ENCODE data around the gene TRIL.

TRIL gene

DNA sequence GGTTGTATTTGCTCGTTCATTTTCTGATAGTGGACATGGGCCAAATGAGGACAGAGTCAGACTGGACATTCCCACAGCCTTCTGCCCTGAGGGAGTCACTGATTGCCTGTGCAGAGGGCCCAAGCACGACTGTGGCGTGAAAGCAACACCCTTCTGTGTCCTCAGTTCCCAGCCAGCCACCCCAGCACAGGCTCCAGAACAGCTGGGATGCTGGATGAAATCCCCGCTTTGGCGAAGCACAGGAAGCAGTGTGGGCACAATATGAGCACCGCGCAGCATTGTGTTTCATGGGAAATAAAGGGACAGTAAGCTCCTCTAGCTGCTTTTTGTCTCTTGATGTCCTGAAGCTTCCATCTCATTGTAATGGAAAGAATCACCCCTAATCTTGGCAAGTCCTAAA is 20.5 kb downstream of the TRIL start:
- no peak for DNase-seq

DNA sequence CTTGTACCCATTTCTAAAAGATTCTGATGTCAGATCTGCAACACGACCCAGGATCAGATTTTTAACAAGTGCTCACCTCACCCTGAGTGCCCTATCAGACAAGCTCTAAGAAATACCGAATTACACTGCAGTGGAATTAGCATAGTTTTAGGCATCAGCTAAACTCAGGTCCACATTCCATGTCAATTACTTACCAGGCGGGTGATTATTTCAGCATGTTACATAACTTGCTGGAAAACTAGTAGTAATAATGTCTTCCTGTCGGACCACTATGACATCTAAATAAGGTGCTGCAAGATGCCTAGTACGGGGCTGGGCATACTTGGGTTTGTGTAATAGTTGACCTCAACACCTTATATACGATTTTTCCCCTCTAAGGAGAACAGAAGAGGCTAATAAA is 21.0 kb downstream of the TRIL start:
- DNase-seq = no peak

DNA sequence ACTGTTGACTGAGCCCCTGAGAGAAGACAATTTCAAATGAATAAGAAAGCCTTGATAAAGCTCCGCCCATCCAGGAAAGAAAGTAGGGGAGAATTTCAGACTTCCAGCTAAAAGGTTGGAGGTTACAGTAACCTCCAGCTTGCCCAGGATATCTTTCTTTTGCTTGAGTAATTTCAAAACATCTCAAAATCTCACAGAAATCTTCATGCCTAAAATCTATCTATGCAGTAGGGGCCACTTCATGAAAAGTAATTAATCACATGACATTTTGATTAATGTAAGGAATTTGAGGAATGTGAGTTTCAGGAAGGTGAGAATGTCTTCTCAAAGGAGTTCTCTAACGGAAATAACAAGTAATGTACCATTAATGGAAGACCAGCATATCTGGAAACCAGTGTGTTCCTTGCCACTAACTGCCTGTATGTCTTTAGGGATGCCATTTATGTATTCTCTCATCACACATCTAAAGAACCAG is 24.2 kb downstream of the TRIL start:
- no peak for DNase-seq

DNA sequence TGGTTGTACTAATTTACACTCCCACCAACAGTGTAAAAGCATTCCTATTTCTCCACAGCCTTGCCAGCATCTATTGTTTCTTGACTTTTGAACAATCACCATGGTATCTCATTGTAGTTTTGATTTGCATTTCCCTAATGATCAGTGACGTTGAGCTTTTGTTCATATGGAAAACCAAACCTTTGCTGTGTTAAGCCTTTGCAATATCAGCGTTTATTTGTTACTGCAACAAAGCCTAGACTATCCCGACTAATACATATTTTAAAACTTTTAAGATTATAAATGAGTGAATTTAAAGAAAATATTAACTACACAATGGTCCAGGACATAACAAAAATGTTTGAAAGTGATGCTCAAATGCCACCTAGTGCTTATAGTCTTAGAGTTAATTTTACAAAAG is 26.6 kb downstream of the TRIL start:
- no peak for DNase-seq

DNA sequence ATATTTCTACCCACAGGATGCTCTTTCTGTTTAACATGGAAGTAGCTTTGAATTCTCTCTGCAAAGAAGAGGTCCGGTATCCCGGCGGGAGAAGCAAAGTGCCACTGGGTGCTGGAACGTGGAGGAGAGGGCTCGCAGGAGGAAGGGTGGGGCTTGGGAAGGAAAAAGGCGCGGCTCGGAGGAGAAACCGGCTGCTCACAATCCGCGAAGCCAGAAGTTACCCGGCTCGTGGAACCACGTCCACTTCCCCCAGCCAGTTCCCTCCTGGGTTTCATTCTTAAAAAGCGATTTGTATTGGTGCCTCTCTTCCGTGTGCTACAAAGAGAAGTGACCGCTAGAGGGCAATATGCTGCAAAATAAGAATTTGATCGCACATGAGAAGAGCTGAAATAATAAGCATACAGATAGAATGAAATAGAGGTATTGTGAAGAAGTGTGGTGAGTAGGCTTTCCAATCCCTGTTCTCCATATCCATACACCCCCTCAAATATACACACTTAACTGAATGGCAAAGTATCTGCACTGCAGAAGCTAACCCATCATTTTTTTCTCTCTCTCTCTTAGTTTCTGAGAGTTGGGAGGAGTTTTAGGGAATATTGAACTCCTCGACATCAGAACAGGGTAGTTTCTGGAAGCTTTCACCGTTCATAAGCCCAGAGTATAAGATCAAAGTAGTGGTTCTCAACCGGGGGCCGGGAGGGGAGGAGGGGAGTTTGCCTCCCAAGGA is 31.1 kb downstream of the TRIL start:
- peak in 5 of 6 experiments; percentile 21 to 69 (median 42) for DNase-seq

DNA sequence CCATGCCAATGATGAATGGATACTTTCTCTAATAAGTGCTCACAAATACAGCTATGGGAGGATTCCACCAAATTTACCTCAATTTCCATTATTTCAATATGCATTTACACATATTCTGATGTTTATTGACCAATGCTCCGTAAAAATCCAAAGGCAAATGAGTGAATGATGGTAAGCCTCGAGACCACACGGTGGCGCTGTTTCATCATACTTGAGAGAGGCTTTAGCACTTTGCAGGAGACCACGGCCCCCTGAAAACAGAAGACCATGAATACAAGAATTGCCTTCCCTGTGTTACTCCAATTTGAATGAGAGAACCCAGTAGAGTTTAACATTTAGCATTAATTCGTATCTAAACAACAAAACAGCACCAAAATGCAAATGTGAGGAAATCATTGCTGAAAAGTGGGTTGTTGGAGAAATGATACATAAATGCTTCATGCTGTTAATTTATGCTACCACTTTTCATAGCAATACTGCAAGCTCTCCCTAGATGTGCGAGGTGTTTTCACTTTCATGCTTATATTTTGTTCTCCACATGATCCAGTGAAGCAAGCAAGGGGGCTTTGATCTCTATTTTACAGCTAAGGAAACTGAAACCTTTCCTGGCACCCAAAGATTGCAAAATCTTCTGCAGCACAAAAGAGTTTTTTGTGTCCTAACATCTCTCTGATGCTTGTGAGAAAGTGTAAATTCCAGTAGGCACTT is 35.4 kb downstream of the TRIL start:
- peak; percentile 18 to 64 (median 38) for DNase-seq

DNA sequence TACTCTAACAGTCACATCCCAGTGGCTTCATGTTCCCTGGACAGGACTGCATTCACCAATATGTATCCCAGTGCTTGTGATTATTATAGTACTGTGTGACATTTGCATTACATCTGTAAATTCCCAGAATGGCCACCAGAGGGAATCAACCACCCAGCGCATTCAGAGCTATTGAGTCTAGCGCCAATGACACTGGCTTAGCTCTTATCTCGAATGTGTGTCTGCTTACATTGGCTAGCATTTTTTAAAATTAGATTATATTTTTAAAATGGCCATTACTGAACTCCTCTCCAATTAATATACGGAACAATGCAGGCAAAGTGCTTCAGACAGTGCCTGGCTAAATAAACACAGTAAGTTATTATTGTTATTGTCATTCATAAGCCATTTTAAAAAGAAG is 36.3 kb downstream of the TRIL start:
- DNase-seq = peak in 4 of 6 experiments; percentile 13 to 39 (median 22)

DNA sequence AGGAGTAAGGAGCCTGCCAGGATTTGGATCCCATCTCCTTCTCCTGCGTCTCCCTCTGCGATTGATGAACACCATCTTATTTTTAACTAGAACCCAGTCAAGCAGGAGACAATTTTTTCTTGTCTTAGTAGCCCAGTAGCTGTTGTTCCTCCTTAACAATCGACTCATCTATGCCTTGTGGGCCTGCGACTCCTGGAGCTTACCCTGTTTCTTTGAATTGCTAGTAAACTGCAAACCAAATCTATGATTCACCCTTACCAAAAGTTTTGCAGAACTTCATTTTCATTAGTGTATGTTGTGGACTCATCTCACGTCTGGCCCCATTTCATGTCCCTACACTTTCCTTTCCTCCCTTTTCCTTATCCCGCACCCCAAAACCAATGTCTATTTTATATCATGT is 37.7 kb downstream of the TRIL start:
- DNase-seq = no peak

DNA sequence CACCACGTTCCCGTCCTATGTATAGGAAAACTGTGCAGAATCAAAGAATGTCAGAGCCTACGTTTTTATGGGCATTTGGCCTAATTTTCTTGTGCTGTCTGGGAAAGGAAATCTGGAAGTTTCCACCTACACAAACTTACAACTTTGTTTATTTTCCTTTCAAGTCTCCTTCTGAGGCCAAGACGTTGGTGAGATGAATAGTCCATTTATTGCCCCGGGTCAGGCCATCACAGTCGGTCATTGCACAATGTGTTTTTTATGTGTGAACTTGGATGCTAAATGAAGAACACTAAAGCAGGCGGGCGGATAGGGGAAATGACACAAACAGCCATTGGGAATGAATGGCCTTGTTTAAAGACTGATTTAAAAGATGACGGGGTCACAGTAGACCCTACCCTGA is 38.6 kb downstream of the TRIL start:
- no peak for DNase-seq

DNA sequence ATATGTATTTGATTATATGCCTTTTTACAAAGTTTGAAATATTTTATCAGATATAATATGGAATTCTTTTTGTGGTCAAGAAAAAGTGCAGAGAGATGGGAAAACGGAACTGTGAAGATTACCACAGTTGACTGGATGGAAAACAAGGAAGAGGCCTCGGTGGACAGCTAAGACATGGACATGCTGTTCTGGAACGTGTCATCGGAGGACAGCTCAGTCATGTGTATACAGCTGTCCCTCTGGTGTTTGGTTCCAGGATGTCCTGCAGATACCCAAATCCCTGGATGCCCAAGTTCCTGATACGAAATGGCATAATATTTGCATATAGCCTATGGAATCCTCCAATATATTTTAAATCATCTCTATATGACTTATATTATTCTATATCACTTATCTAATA is 49.4 kb downstream of the TRIL start:
- no peak for DNase-seq

DNA sequence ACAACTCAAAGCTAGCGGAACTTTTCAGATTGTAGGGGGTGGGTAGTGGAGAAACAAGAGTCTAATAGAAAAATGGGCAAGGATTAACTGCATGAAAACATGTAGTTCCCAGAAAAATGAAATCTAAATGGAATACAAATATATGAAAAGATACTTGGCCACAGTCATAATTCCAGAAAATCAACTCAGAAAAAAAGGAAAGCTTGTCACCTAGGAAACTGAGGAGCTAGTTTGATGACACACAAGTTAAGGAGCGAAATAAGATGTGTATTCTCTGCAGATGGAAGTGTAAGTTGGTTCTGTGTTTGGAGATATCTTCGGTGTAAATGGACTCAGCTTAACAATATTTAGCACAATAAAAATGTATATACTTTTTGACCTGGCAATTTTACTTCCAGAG is 52.7 kb downstream of the TRIL start:
- DNase-seq = no peak

DNA sequence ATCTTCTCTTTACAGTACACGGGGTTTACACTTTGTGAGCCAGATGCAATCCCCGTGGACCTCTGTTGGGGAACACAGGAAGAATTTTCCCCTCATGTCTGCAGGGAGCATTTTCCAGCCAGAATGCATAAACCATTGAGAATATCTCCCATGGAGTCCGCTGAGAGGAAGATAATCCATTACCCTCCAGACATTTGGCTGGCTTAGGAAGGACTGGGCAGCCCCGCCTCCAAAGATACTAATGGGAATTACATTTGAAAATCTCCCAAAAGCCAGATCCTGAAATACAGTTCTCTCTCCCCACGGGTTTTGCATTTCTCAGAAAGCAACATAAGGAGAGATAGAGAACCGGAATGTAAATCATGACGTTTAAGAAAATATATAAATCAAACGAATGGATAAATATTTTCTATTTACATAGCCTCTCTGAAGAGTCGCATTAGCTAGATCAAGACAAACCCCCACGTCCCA is 53.5 kb downstream of the TRIL start:
- no peak for DNase-seq

DNA sequence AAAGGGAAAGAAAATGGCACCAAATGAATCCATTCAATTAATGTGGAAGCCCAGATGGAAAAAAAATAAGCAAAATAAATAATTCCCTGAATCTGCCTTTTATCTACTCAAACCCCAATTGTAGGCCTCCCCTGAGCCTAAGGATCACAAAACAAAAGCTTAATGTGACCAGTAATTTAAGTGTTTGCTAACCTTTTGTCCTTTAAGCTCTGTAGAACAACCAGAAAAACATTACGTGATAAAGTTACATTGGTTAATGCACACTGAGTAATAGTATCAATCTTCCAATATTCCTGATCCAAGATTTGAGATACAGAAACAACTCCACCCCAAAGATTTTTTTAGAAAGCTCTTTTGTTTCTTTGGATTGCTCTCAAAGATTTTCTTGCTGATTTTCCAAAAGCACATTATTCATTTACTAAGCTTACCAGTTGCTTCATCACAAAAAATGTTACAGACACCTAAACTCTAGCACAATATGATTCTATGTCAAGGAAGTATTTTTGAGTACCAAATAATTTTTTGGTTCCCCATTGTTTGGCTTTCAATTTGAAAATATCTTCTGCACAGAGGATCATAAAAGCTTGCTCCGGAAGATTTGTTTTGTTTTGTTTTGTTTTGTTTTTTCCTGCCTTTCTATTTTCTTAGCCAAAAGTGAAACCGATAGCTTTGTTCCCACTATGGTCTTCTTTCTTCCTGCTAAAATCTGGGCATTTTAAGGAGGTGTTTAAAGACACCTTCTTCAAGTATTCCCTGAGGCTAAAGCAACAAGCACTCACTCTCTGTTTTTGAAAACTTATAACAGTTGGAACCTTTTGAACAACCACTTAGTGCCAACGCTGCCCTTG is 54.2 kb downstream of the TRIL start:
- no peak for DNase-seq

Data from stimulated activated naive CD4-positive, alpha-beta T cell (primary cell).